GM19238 (cell line): ENCODE results near the gene KIAA1143.

ENCODE experiments used
- DNase-seq: peaks from one replicate; pipeline ENCODE4 v3.0.0; 2011; ENCODE audit warnings: low spot score; ENCODE audit not compliant: insufficient read length

KIAA1143 gene

GRCh38 chr3:44761424-44762169 lies at the start of gene KIAA1143, which contains the start of gene KIF15:
KIAA1143 (minus strand) TSS chr3:44761619; CDS start chr3:44761602, 17 bp downstream.
KIF15 (plus strand) TSS chr3:44761794; CDS start chr3:44761866, 72 bp downstream.
- peak; percentile 65 for DNase-seq

- no peak for DNase-seq
These were observed 44.5 kb upstream of the KIAA1143 start for GRCh38 chr3:44805960-44806359.

GRCh38 chr3:44803298-44803697 lies 41.9 kb upstream of the KIAA1143 start:
- DNase-seq, result peak; percentile 13

GRCh38 chr3:44802011-44802410 lies 40.6 kb upstream of the KIAA1143 start:
- DNase-seq, result no peak

- DNase-seq, result no peak
These were observed 33.8 kb upstream of the KIAA1143 start for GRCh38 chr3:44795197-44795596.

- no peak for DNase-seq
These were observed 21.5 kb upstream of the KIAA1143 start for GRCh38 chr3:44782891-44783290.

GRCh38 chr3:44772099-44772442 lies 10.7 kb upstream of the KIAA1143 start:
- no peak for DNase-seq

GRCh38 chr3:44771424-44772098 lies 10.1 kb upstream of the KIAA1143 start:
- no peak for DNase-seq

- no peak for DNase-seq
These were observed 2.8 kb upstream of the KIAA1143 start for GRCh38 chr3:44764248-44764647.

GRCh38 chr3:44762690-44763089 lies 1.3 kb upstream of the KIAA1143 start:
- no peak for DNase-seq

GRCh38 chr3:44762170-44762677 lies 805 bp upstream of the KIAA1143 start:
- DNase-seq, result no peak

- no peak for DNase-seq
These were observed 357 bp downstream of the KIAA1143 start for GRCh38 chr3:44761101-44761423.

- no peak for DNase-seq
These were observed 26.7 kb downstream of the KIAA1143 start for GRCh38 chr3:44734646-44735168.

- DNase-seq, result peak; percentile 70
These were observed 32.0 kb downstream of the KIAA1143 start, which contains the start of gene ZNF501 for GRCh38 chr3:44729384-44729910. ZNF501 (plus strand) TSS chr3:44729635; CDS start chr3:44734422, 4,787 bp downstream.

- DNase-seq, result no peak
These were observed 39.4 kb downstream of the KIAA1143 start for GRCh38 chr3:44722103-44722401.

- DNase-seq, result no peak
These were observed 40.0 kb downstream of the KIAA1143 start for GRCh38 chr3:44721231-44722102.

GRCh38 chr3:44712455-44713075 lies 48.9 kb downstream of the KIAA1143 start, which contains the start of gene ZNF502:
ZNF502 (plus strand) TSS chr3:44712660; CDS start chr3:44720262, 7,602 bp downstream.
- DNase-seq, result peak; percentile 23
